Subcutaneous abdominal adipose tissue (tissue), 5 donors: ENCODE data around the gene BUD23.
A peak's percentile ranks its signal among the peaks of the same experiment; 100 is the strongest.

Source experiments
- H3K27ac ChIP-seq: one replicate; pipeline ENCODE4 v1.7.0; 2013; ENCODE audit warnings: low read depth, mild to moderate bottlenecking, inconsistent platforms, low read length, moderate library complexity
- H3K27me3 ChIP-seq, 5 donors: one replicate each; pipeline ENCODE4 v1.7.0; 2013; ENCODE audit warnings: low read length in 5 of 5, inconsistent platforms in 1 of 5; ENCODE audit not compliant: control insufficient read depth in 5 of 5, insufficient read depth in 4 of 5
- H3K36me3 ChIP-seq, 5 donors: one replicate each; pipeline ENCODE4 v1.7.0; 2013; ENCODE audit warnings: low read length in 5 of 5; ENCODE audit not compliant: control insufficient read depth in 5 of 5, insufficient read depth in 5 of 5
- H3K4me1 ChIP-seq, 5 donors: one replicate each; pipeline ENCODE4 v1.7.0; 2013; ENCODE audit warnings: low read length in 5 of 5, mild to moderate bottlenecking in 3 of 5, moderate library complexity in 1 of 5; ENCODE audit not compliant: control insufficient read depth in 5 of 5, insufficient read depth in 5 of 5
- H3K4me3 ChIP-seq, 5 donors: one replicate each; pipeline ENCODE4 v1.7.0; 2013; ENCODE audit warnings: low read length in 5 of 5, low read depth in 1 of 5
- H3K9ac ChIP-seq, 5 donors: one replicate each; pipeline ENCODE4 v1.7.0; 2013; ENCODE audit warnings: low read length in 5 of 5, mild to moderate bottlenecking in 4 of 5, moderate library complexity in 3 of 5
- H3K9me3 ChIP-seq, 5 donors: one replicate each; pipeline ENCODE4 v1.7.0; 2013; ENCODE audit warnings: low read length in 5 of 5; ENCODE audit not compliant: control insufficient read depth in 5 of 5
- donor health status: healthy.
- donor health status: healthy.
- donor health status: healthy.
- donor health status: healthy.
- donor health status: healthy.

Gene BUD23

GRCh38 chr7:73738220-73738611 is 54.8 kb downstream of the BUD23 start:
- Histone ChIP-seq H3K27ac (peak overlapping the region; percentile 37), H3K4me1 (peaks cover 4 to 43% (median 36%) of the 10 kb centered on the region in 5 donors), H3K9ac (peak overlapping the region in 4 of 5 donors; percentile 55 to 74 (median 64)), H3K4me3 (peak overlapping the region; percentile 72 to 91 (median 86)), H3K36me3 (peaks cover 0 to 21% (median 16%) of the 10 kb centered on the region in 5 donors), H3K9me3 (no peaks in the 10 kb centered on the region), H3K27me3 (no peaks in the 10 kb centered on the region)

- H3K27ac ChIP-seq: peak within 1 kb of the TSS; percentile 37
- H3K4me3 ChIP-seq: peak within 1 kb of the TSS; percentile 72 to 91 (median 86)
- H3K9me3 ChIP-seq: no peaks in the 10 kb centered on the region
- peak within 1 kb of the TSS in 4 of 5 donors; percentile 77 to 85 (median 80) for H3K9ac ChIP-seq
- peaks cover 0 to 21% (median 16%) of the 10 kb centered on the region in 5 donors for H3K36me3 ChIP-seq
- H3K27me3 ChIP-seq: no peaks in the 10 kb centered on the region
- H3K4me1 ChIP-seq: peaks cover 4 to 45% (median 38%) of the 10 kb centered on the region in 5 donors
Observed at GRCh38 chr7:73738612-73739386, 55.4 kb downstream of the BUD23 start, which contains the start of gene ABHD11. TSS of gene ABHD11 (minus strand) at chr7:73738802. CDS start at chr7:73738770, 32 bp downstream.

- H3K4me3 ChIP-seq: peak overlapping the region; percentile 69 to 91 (median 86)
- H3K27ac ChIP-seq: no peak overlapping the region
- no peaks in the 10 kb centered on the region for H3K9me3 ChIP-seq
- no peaks in the 10 kb centered on the region for H3K27me3 ChIP-seq
- H3K36me3 ChIP-seq: peaks cover 0 to 21% (median 16%) of the 10 kb centered on the region in 5 donors
- peak overlapping the region in 4 of 5 donors; percentile 77 to 85 (median 80) for H3K9ac ChIP-seq
- peaks cover 4 to 45% (median 38%) of the 10 kb centered on the region in 5 donors for H3K4me1 ChIP-seq
Observed at GRCh38 chr7:73739387-73739767, 56.0 kb downstream of the BUD23 start.

GRCh38 chr7:73740212-73740611 is 56.8 kb downstream of the BUD23 start:
- Histone ChIP-seq H3K9ac (no peak overlapping the region), H3K4me3 (no peak overlapping the region), H3K27me3 (no peaks in the 10 kb centered on the region), H3K27ac (no peak overlapping the region), H3K9me3 (no peaks in the 10 kb centered on the region), H3K4me1 (peaks cover 2 to 40% (median 33%) of the 10 kb centered on the region in 5 donors), H3K36me3 (peaks cover 0 to 21% (median 16%) of the 10 kb centered on the region in 5 donors)

GRCh38 chr7:73740771-73741170 is 57.4 kb downstream of the BUD23 start:
- Histone ChIP-seq H3K4me3 (no peak overlapping the region), H3K9ac (no peak overlapping the region)

GRCh38 chr7:73741600-73741999 is 58.2 kb downstream of the BUD23 start:
- Histone ChIP-seq H3K9me3 (no peaks in the 10 kb centered on the region), H3K36me3 (peaks cover 0 to 10% (median 9%) of the 10 kb centered on the region in 5 donors), H3K9ac (no peak overlapping the region), H3K27ac (no peak overlapping the region), H3K27me3 (no peaks in the 10 kb centered on the region), H3K4me3 (no peak overlapping the region), H3K4me1 (peaks cover 2 to 38% (median 31%) of the 10 kb centered on the region in 5 donors)

More at GRCh38 chr7:73740771-73741170, 57.4 kb downstream of the BUD23 start:
- Histone ChIP-seq H3K4me1 (peaks cover 2 to 38% (median 31%) of the 10 kb centered on the region in 5 donors), H3K27me3 (no peaks in the 10 kb centered on the region), H3K27ac (no peak overlapping the region), H3K9me3 (no peaks in the 10 kb centered on the region), H3K36me3 (peaks cover 0 to 17% (median 14%) of the 10 kb centered on the region in 5 donors)

- H3K4me3 ChIP-seq: peak overlapping the region in 2 of 5 donors; percentile 11 to 12
Observed at GRCh38 chr7:73742338-73742752, 58.9 kb downstream of the BUD23 start.

GRCh38 chr7:73742753-73743641 is 59.6 kb downstream of the BUD23 start:
- H3K4me3 ChIP-seq: peak overlapping the region in 2 of 5 donors; percentile 11 to 12
- H3K9me3 ChIP-seq: no peaks in the 10 kb centered on the region
- H3K36me3 ChIP-seq: no peaks in the 10 kb centered on the region
- no peaks in the 10 kb centered on the region for H3K27me3 ChIP-seq
- peak overlapping the region in 1 of 5 donors; percentile 41 for H3K9ac ChIP-seq
- H3K27ac ChIP-seq: no peak overlapping the region
- H3K4me1 ChIP-seq: peaks cover 0 to 28% (median 21%) of the 10 kb centered on the region in 5 donors

More at GRCh38 chr7:73742338-73742752, 58.9 kb downstream of the BUD23 start:
- Histone ChIP-seq H3K36me3 (peaks cover 0 to 2% (median 2%) of the 10 kb centered on the region in 5 donors), H3K27ac (no peak overlapping the region), H3K9me3 (no peaks in the 10 kb centered on the region), H3K27me3 (no peaks in the 10 kb centered on the region), H3K9ac (peak overlapping the region in 1 of 5 donors; percentile 5), H3K4me1 (peaks cover 2 to 34% (median 28%) of the 10 kb centered on the region in 5 donors)

GRCh38 chr7:73746378-73746777 is 63.0 kb downstream of the BUD23 start:
- H3K9me3 ChIP-seq: no peaks in the 10 kb centered on the region
- H3K9ac ChIP-seq: no peak overlapping the region
- no peak overlapping the region for H3K27ac ChIP-seq
- no peaks in the 10 kb centered on the region for H3K27me3 ChIP-seq
- peaks cover 0 to 16% (median 10%) of the 10 kb centered on the region in 5 donors for H3K4me1 ChIP-seq
- H3K36me3 ChIP-seq: no peaks in the 10 kb centered on the region
- H3K4me3 ChIP-seq: no peak overlapping the region
